ENCODE results near the gene CLSTN2.

Gene CLSTN2

DNA sequence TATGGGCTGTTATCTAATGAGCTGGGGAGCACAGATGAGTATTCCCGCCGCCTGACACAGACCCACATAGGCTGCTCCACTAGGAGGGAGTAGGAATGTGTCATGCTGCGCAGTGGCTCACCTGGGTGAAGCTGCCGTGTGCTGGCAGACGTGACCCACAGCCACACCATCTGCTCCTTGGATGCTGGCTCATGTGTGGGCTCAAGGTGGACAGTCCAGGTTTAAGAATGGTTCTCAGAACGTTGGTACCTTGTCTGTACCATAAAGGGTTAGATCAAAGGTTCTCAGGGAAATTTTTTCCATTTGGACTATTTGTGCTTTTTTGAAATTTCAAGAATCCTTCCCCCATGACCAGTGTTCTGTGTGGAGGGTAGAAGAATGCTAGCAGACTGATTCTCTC lies 403.9 kb downstream of the CLSTN2 start:
- no peak for DNase-seq (ENCODE audit: low read depth, low spot score)

DNA sequence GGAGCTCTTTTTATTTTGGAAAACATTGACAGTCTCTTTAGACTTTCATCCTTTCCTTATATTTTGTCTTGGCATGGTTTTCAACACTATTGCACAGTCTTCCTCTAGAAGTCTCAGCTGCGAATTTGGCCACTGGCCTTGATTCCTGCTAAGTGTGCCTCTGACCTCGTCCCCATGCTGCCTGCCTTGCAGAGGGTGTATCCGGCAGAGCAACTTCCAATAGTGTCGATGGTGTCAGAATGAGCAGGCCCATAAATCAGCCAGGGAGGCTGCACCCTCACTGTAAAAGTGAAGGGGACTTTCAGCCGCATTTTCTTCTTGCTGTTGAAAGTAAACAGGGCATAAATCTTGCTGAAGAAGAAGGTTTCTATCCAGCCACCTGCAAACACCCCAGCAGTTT lies 406.2 kb downstream of the CLSTN2 start:
- DNase-seq (ENCODE audit: low read depth, low spot score) = no peak

DNA sequence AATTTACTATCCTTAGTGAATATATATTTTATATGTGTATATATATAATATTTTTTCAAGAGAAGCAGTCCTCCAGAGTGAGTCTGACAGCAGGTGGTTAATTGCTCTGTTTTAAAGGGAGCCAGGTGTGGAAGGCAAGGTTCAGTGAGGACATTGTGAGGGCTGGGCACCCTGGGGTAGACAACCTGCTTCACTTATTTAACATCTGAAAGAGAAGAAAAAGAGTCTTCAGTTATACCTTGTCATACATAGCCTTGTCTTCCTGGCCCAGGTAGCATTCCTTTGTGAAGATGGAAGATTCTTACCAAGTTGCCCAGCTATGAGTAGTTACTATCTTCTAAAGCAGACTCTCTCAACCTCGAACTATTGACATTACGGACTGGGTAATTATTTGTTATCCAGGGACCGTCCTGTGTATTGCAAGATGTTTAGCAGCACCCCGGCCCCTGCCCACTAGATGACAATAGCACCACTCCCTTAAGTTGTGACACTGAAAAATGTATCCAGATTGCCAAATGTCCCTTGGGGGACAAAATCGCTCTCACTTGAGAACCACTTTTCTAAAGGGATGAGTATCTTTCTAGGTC lies 406.9 kb downstream of the CLSTN2 start:
- no peak for DNase-seq (ENCODE audit: low read depth, low spot score)

DNA sequence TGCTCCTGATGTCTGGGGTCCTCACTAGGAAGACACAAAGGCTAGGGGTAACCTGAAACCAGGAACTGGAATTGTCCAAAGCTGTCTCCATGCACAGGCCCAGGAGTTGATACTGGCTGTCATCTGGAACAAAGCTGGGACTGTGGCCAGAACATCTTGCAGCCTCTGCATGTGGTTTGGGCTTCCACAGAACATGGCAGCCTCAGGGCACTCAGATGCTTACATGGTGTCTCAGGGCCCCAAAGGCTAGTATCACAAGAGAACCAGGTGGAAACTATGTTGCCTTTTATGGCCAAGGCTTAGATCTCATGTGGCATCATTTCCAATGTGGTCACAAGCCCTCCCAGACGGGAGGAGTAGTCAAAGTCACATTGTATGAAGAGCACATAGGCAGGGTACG lies 407.7 kb downstream of the CLSTN2 start:
- no peak for DNase-seq (ENCODE audit: low read depth, low spot score)

DNA sequence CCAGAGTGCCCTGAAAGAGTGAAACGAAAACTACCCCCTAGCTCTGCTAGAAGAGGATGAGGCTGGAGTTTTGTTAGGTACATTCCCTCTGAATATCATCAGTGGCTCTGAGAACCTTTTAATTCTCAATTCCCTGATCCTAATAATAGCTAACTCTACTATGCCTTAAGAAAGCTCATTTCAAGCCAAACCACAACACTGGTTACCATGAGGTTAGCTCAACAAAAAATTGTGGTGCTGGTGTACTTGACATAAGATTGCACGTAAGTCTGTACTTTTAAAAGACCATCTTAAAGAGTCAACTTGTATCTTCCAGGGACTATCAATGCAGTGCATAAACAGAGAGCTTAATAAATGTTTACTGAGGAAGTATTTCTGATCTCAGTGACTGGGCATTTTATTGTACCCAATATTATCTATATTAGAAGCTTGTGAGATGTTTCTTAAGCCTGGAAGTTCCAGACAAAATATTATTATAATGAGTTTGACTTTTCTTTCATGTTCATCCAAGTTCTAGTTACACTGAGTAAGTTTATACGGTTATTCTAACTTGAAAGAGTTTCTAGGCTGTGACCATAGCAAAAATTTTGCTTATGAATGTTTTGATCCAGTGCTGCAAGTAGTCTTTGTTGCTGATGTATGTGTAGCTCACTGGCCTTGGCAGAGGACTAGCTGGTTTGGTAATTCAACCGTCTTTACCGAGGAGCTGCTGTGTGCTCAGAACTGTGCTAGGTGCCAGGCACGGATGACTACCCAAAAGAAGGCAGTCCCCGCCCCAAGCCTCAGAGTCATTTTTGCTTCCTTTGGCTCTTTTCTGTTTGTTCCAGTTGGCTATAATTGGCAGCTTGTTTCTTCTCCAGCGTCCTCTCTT lies 408.5 kb downstream of the CLSTN2 start:
- no peak for DNase-seq (ENCODE audit: low read depth, low spot score)

DNA sequence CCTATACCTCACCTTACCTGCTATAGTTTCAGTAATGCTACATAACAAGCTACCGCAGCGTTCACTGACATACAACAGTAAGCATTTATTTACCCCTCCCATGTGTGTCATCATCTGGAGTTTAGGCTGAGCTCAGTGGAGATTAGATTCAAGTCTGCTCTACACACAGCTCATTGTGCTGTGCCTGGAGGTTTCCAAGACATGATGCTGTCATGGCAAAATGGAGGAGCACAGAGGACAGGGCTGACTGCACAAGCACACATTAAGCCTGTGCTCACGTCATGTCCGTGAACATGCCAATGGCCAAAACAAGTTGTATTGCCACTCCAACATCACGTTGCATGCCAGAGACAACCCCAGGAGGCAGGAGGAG lies 409.1 kb downstream of the CLSTN2 start:
- DNase-seq (ENCODE audit: low read depth, low spot score) = no peak

DNA sequence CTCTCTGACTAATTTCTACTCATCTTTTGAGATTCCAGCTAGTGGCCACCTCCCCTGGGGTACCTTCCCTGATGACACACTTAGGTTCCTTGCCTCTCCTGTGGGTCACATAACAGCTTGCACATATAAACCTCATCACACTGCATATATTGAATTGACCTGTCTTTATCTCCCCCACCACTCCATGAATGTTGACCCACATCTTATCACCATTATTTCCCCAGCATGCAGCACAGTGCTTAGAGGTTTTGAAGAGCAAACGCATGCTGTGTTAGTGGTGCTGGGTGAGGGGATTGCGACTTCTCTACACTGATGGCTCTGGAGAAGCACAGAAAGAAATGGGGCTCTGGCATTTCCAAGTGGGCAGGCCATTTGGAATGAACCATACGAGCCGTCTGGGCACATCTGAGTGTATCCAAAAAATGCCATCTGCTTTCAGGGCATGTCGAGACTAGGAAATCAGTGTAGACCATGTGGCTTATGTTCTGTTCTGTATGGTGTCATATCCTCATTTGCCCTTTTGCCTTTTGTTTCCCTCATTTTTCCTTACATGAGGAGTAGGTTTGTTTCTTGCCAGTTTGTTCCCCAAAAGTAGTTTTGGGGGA lies 409.7 kb downstream of the CLSTN2 start:
- no peak for DNase-seq (ENCODE audit: low read depth, low spot score)

DNA sequence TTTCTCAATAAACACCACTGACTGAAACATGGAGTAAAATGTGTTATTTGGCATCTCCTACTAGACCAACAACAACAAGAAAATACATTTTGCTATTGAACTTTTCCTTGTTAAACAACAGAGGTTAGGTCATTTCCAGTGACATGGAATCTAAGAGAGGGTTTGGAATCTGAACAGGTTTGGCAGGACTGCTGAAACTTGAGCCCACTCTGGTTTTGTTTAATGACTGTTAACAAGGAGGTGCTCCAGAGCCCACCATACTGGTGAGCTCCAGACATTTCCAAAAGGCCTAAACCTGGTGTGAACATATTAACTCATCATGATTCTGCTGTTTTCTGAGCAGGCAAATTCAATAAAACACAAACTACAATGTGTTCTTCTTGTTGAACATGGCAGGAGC lies 412.2 kb downstream of the CLSTN2 start:
- no peak for DNase-seq (ENCODE audit: low read depth, low spot score)

DNA sequence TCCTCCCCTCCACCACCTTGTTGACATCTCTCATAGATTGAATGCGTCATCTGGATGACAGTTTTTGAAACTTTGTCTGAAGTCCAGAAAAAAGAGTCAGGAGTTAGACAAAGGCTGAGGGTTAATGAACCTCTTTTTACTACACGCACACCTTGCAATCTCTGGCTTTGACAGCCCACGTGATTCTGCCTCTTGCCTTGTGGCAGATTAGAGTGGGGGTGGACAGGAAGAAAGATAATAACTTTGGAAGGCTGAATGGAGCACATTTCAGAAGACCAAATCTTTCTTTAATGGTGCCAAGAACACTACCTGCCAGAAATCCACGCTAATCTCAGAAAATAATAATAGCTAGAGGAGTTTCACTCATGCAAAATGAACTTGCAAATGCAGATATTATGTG lies 415.0 kb downstream of the CLSTN2 start:
- no peak for DNase-seq (ENCODE audit: low read depth, low spot score)

DNA sequence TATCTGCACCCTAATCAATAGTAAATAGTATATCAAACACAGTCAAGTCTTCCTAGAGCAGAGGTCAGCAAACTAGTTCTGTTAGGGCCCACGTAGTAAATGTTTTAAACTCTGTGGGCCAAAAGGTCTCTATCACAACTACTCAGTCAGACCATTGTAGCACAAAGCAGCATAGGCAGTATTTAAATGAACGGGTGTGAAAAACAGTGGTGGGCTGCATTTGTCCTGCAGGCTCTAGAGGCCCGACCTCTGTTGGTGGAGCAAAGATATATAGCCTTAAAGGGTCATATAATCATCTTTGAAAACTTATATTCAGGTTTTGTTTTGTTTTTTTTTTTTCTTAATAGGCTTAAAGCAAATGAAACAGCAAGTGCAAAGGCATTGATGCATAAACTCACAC lies 416.5 kb downstream of the CLSTN2 start:
- no peak for DNase-seq (ENCODE audit: low read depth, low spot score)

DNA sequence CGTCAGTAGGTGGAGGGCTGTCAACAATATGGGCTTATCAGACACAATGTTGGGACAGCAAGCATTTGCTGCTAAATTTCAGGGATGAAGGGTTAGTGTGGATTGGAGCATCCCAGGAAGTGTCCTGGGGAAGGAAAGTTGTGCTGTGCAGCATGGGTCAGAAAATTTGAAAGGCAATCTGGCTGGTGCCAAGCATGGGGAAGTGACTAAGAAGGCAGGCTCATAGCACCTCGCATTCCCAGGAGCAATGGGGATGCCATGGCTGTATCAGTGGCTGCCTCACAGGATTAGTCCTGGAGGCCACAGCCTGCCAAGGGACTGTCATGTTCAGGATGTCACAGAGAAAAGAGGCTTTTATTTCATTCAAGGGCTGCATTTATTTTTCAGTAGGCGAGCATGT lies 420.5 kb downstream of the CLSTN2 start:
- no peak for DNase-seq (ENCODE audit: low read depth, low spot score)

DNA sequence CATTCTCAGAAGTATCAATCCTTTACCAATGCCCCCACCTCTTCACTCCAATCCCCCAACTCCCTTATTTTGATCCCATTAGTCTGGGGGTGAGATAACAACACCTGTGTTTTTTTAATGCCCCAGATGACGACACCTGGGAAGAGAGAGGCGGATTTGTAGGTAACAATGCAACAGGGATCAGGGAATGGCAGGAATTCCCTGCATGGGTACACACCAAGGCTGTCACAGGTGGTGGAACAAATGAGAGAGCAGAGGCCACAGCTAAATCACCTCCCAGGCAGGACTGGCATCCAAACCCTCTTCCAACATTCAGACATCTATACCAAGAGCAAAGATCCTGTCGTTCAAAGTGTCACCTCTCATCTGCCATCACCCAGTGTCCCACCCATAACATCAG lies 423.7 kb downstream of the CLSTN2 start:
- no peak for DNase-seq (ENCODE audit: low read depth, low spot score)

DNA sequence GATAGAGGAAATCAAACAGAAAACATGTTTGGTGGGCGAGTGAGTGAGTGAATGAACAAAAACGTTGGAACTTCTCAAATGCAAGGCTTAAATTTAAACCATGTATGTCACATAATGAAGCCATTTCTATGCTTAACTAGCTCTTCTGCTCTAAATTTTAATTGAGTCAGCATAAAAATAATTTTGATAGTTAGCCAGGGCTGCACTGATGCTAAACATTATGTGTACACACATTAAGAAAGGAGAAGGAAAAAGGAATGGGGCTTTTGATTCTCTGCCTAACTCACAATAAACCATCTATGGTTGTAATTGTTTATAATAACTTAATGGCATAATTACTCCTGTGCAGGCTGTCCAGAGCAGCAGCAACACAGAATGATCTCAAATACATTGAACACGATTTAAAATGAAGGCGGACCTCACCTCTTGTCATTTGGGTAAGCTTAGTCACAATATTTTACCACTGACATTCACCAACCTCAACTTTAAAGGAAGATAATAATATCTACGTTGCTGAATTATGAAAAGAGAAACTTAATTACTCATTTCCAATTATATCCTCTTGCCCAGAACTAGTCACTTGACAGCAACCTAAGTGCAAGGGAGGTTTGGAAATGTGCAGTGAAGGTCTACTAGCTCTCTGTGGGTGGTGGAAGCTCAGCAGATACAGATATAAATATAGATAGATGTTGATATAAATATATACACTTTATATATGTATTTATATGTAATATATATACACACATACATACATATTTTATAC lies 424.4 kb downstream of the CLSTN2 start:
- no peak for DNase-seq (ENCODE audit: low read depth, low spot score)

DNA sequence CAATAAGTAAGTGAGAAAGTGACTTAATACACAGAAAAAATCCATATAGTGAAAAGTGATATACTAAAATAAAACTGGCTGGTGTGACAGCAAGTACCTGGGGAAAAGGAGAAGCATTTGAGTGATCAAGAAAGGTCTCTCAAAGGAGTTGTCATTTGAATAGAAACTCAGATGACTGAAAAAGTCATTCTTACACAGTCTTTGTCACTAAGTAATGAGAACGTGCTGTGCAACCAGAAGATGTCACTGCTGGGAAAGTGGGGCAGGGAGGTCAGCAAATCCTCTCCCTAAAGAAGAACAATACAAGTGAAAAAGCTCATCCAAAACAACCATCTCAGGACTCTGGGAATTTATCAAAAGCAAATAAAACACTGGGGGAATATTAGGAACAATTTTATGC lies 425.3 kb downstream of the CLSTN2 start:
- no peak for DNase-seq (ENCODE audit: low read depth, low spot score)

DNA sequence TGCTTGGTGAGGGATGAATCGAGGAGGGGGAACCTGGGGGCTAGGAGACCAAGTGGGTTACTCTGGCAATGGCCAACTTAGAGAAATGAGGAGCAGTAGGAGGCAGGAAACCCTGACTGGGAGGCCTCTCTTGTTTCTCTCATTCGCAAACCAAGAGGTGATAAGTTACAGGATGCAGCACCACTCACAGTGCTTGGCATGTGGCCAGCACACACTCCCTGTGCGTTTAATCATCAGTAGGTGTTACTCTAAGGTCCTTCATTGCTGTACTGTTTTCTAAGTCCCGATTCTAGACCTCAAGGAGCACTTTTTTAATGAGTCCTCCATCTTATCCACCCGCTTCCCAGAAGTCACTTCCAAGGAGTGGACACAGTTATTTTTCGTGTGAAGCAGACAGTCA lies 428.8 kb downstream of the CLSTN2 start:
- no peak for DNase-seq (ENCODE audit: low read depth, low spot score)

DNA sequence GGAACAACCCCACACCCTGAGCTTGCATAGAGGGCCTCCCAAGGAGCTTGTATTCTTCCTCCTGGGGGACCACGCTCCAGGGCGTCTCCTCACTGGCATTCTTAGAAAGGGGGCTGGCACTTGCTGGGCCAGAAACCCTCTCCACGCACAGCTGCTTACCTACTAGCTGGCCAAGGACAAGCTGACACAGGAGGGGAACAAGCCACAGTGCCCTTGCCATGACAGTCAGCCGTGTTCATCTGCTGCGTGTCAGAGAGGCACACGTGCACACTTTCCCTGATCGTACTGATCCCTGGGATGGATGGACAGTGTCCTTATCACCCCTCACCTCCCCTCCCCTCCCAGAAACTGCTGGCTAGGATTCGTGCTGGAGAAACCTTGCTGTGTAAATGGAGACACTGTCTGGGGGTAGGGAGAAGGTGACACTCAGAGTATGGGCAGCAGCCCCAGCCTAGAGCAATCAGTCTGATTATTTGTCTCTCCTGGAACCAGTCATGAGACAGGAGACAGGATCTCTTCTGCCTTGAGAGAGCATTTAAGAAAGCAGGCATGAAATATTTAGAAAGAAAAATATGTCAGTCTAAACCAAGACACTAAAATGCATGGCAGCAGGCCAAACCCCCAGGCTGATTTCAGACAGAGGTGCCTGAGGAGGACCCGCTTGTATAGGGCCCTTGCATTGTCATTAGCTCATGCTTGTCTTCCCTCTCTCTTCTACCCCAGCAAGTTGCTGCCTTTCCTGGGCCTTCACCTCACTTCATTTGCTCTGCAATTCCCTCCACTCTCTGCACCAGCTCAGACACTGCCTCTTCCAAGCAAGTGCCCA lies 431.1 kb downstream of the CLSTN2 start:
- no peak for DNase-seq (ENCODE audit: low read depth, low spot score)

DNA sequence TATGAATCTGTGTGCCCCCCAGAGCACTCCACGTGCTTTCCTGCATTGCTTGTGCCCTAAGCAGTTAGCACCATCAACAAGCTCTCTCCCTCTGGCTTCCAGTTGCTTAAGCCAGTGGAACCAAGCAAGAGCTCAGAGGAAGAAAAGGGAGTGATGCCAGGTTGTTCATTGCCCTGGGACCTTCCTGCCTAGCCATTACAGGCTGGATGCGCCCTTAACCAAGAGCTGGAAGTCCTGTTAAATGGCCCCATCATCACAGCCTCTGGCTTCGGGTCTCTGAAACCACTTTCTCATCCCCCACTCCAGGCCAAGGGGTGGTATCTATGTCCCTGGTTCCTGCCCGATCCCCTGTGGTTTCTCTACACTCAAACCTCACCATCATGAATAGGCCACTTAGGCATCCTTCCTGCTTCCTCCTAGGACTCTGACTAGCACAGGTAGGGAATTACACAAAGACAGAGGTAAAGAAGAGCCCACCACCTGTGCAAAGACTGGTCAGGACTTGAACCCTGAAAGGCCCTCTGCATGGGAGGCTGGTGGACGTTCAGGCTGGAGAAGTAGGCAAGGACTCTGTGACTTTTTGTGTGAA lies 433.3 kb downstream of the CLSTN2 start:
- no peak for DNase-seq (ENCODE audit: low read depth, low spot score)

DNA sequence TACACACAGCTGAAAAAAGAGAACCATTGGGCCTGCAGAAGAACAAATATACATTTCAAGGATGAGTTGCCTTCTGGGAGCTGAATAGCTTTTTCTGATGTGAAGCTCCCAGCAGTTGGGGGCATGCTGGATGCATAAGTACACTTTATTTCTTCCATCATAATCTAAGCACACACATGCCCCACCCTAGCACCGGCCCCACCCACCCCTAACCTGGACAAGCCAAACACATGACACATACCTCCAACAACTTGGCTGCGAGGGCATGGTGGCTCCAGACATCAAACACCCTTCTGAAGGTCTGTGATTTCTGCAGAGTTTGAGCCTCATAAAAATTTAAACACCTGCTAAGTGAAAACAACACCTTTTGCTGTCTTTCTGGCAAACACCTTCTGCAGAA lies 435.7 kb downstream of the CLSTN2 start:
- no peak for DNase-seq (ENCODE audit: low read depth, low spot score)

DNA sequence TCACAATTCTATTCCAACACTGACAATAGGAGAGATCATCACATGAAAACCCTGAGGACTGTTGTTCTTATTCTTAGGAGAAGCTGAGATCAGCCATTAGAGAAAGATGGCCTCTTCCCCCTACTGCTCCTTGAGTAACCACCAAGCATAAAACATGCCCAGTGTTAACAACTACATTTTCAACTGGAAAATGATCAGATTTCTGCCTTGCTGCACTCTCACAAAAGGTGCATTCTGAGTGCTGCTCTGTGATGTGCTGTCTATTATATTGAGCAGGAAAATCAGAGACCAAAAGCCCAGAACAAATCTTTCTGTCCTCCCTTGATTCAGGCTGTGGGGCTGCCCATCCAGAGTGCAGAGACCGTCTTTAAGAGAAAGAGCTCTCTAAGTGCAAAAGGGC lies 438.2 kb downstream of the CLSTN2 start:
- no peak for DNase-seq (ENCODE audit: low read depth, low spot score)

DNA sequence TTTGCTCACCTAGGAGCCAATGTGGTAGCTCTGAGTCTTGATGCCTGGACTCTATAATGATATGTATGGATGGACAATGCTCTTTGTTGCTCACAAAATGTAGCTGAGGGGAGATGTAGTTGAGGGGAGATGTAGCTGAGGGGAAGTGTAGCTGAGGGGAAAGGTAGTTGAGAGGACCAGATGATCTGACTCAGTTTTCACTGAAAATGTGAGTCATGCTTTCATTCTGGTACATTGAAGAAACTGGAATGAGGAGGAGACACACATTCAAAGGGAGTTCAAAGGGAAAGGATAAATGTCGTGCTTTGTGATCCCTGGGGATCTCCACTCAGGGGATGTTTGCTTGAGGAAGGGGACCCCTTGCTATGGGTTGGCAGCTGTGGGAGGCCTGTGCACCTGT lies 440.0 kb downstream of the CLSTN2 start:
- DNase-seq (ENCODE audit: low read depth, low spot score) = no peak

Measured in activated CD4-positive, CD25-positive, alpha-beta regulatory T cell treated with anti-CD3 and anti-CD28 coated beads, Interleukin-2, amount 50 U/mL, for 16 hours (primary cell).